Activated T-cell treated with anti-CD3 and anti-CD28 coated beads, Interleukin-2, amount 50 U/mL, for 72 hours (primary cell): ENCODE results near the gene CSMD2. TPM values are rescaled to one million over a fixed set of nuclear protein-coding genes. Genes with fewer than 3 reads are reported as not detected.

Experiments
- ATAC-seq, 2 donors: fragments of 150-1000 bp; cut with Tn5 transposase; replicated peaks in 1 of 2; 2 replicates each; pipeline ENCODE4 v1.10.0; 2021; ENCODE audit warnings: moderate library complexity in 2 of 2, mild to moderate bottlenecking in 1 of 2
- DNase-seq, 2 donors: peaks; one replicate each; pipeline ENCODE4 v3.0.0; 2021 to 2022; ENCODE audit warnings: mixed read lengths in 1 of 2
- H3K27ac Mint-ChIP-seq: one replicate; pipeline ENCODE4 v1.8.0; 2022; ENCODE audit warnings: mild to moderate bottlenecking, moderate library complexity, mixed read lengths
- H3K27me3 Mint-ChIP-seq: one replicate; pipeline ENCODE4 v1.8.0; 2022; ENCODE audit warnings: low read depth, mixed read lengths
- H3K36me3 Mint-ChIP-seq, 2 donors: one replicate each; pipeline ENCODE4 v1.8.0; 2022; ENCODE audit warnings: mixed read lengths in 2 of 2, mild to moderate bottlenecking in 1 of 2; ENCODE audit not compliant: insufficient read depth in 2 of 2
- H3K4me1 Mint-ChIP-seq: one replicate; pipeline ENCODE4 v1.8.0; 2022; ENCODE audit warnings: low read depth, mixed read lengths
- H3K4me3 Mint-ChIP-seq, 2 donors: one replicate each; pipeline ENCODE4 v1.8.0; 2022; ENCODE audit warnings: mild to moderate bottlenecking in 2 of 2, mixed read lengths in 2 of 2, moderate library complexity in 2 of 2
- H3K9me3 Mint-ChIP-seq, 2 donors: one replicate each; pipeline ENCODE4 v1.8.0; 2022; ENCODE audit warnings: mixed read lengths in 2 of 2
- total RNA-seq, 2 donors: library from RNA; stranded (reverse); gene quantifications; one replicate each; pipeline ENCODE4 v1.2.3, GENCODE V29; 2022

Gene CSMD2
- total RNA-seq, 2 donors from 2014 or later, result not detected

DNA sequence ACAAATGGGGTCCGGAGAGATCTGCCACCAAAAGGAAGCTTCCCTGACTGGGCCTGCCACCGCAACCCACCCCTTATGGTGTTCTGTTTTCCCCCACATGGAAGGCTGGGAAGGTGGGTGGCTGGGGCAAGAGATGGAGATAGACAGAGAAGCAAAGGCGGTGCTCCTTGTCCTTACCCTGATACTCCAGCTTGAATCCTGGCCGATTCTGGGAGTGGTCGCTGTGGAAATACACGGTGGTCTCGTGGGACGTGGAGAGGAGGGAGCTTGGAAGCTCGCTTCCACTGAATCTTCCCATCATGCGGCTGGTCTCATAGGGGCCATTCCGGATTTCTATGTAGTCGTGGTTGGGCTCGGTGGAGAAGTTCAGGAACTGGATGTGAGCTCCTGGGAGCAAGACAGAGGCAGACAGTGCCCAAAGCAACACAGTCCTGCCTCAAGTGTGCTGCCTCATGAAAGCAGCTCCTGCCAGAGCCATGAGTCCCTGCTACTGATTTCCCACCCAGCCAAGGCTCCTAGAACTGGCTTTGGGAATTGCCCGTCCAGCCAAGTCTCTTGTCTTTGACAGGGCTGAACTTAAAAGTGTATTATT lies 554.1 kb downstream of the CSMD2 start:
- no peaks in the 10 kb centered on the region for H3K36me3 Mint-ChIP-seq
- no peak for DNase-seq
- no peak overlapping the region for H3K27ac Mint-ChIP-seq
- H3K27me3 Mint-ChIP-seq, result peaks cover 21% of the 10 kb centered on the region
- H3K9me3 Mint-ChIP-seq, result no peaks in the 10 kb centered on the region
- no peaks in the 10 kb centered on the region for H3K4me1 Mint-ChIP-seq
- ATAC-seq, result no peak
- no peak overlapping the region for H3K4me3 Mint-ChIP-seq

DNA sequence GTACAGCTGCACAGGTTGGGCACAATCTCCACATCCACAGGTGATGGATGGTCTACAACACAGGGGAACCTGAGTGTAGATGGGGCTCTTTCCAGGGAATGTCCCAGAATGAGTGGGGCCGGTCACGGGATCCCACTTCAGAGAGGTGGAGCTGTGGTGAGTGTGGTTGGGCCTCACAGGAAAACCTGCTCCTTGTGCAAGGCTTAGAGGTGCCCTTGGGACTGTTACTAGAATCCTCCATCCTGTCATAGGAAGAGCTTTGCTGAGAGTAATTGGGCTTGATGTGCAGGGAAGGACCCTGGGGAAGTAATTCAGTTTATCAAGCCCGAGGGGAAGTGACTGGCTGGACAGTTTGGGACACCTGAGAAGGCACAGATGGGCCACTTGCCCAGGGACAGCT lies 554.6 kb downstream of the CSMD2 start:
- ATAC-seq, result no peak
- Mint-ChIP-seq H3K4me3 (no peak overlapping the region), H3K9me3 (no peaks in the 10 kb centered on the region), H3K4me1 (no peaks in the 10 kb centered on the region), H3K36me3 (no peaks in the 10 kb centered on the region), H3K27ac (no peak overlapping the region), H3K27me3 (peaks cover 16% of the 10 kb centered on the region)
- no peak for DNase-seq

DNA sequence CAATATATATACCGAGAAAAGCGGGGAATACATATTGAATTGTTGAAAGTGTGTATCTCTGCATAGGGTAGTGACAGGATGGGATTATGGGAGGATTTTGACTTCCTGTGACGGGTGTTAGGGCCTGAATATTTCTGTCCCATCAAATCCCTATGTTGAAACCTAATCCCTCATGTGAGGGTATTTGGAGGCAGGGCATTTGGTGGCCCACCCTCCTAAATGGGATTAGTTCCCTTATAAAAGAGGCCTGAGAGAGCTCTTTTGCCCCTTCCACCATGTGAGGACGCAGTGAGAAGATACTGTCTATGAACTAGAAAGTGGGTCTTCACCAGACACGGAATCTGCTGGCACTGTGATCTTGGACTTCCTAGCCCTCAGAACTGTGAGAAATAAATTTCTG lies 555.3 kb downstream of the CSMD2 start:
- no peak overlapping the region for H3K27ac Mint-ChIP-seq
- no peaks in the 10 kb centered on the region for H3K9me3 Mint-ChIP-seq
- H3K36me3 Mint-ChIP-seq, result no peaks in the 10 kb centered on the region
- no peaks in the 10 kb centered on the region for H3K4me1 Mint-ChIP-seq
- DNase-seq (no peak), ATAC-seq (no peak)
- H3K4me3 Mint-ChIP-seq, result no peak overlapping the region
- peaks cover 16% of the 10 kb centered on the region for H3K27me3 Mint-ChIP-seq

DNA sequence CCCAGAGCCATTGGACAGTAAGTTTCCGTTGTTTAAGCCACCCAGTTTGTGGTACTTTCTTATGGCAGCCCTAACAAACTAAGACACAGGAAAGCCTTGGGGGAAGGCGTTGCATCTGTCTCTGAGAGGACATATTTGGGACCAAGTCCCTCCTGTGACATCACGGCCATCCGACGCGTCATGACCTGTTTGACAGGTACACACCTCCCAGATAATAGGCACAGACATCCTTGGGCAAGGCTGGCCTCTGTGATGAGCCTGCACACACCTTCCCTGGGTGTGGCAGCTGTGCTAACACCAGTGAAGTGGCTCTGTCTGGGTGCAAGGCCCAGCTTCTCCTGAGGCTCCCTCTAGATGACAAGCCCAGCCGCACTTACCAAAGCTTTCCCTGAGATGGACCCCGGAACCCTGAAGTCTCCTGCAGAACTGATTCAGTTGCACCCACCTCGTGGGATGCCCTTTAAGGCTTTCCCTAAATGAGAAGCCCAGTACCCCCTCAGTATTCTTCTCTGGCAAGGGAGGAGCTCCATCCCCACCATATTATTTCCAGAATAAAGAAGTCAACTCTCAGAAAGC lies 556.1 kb downstream of the CSMD2 start:
- H3K36me3 Mint-ChIP-seq, result no peaks in the 10 kb centered on the region
- no peak for DNase-seq
- no peak for ATAC-seq
- no peaks in the 10 kb centered on the region for H3K4me1 Mint-ChIP-seq
- no peaks in the 10 kb centered on the region for H3K9me3 Mint-ChIP-seq
- peaks cover 10% of the 10 kb centered on the region for H3K27me3 Mint-ChIP-seq
- H3K4me3 Mint-ChIP-seq, result no peak overlapping the region
- no peak overlapping the region for H3K27ac Mint-ChIP-seq

DNA sequence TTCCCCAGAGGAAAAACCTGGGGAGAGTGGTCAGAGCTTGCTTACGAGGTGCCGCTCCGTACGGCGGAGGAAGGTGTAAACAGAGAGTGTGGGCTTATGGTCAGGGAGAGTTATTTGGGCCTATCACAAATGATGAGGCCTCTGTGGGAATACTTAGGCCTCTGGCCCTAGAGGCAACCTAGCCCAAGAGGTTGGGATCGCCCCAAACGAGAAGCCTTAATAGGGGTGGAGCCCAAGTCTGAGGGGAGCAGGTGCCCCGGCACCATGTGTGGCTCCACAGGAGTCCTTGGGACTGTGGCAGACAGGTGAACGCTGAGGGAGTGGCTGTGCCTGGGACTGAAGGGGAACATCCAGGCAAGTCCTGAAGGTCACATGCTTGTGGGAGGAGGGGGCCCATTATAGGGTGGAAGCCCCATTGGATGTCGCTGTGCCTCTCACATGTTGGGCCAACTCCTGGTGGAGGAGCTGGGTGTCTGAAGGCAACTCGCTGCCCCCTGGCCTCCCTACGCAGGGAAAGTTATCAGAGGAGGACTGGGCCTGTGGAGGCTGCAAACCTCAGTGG lies 557.5 kb downstream of the CSMD2 start:
- no peaks in the 10 kb centered on the region for H3K9me3 Mint-ChIP-seq
- no peak overlapping the region for H3K27ac Mint-ChIP-seq
- H3K27me3 Mint-ChIP-seq, result no peaks in the 10 kb centered on the region
- no peaks in the 10 kb centered on the region for H3K4me1 Mint-ChIP-seq
- H3K4me3 Mint-ChIP-seq, result no peak overlapping the region
- ATAC-seq (no peak), DNase-seq (no peak)
- H3K36me3 Mint-ChIP-seq, result no peaks in the 10 kb centered on the region

DNA sequence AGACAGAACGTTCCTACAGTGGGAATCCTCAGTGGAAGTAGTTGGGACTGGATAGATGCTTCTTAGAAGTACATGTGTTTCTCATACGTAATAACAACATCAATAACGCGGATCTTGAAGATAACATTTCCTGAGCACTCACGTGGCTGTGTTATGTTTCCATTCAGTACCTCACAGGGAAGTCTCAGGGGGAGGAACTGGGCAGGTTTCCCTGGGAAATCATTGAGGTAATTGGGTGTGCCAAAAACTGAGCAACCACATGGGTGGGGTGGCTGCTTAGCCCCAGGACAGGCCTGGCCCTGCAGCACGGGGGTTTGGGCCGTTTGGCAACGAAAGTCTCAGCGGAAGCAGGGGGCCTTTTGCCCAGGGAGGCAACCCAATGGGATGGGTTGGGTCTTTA lies 558.8 kb downstream of the CSMD2 start:
- Mint-ChIP-seq H3K27ac (no peak overlapping the region), H3K4me3 (no peak overlapping the region), H3K36me3 (no peaks in the 10 kb centered on the region), H3K27me3 (no peaks in the 10 kb centered on the region), H3K4me1 (no peaks in the 10 kb centered on the region), H3K9me3 (no peaks in the 10 kb centered on the region)
- ATAC-seq, result no peak
- no peak for DNase-seq

DNA sequence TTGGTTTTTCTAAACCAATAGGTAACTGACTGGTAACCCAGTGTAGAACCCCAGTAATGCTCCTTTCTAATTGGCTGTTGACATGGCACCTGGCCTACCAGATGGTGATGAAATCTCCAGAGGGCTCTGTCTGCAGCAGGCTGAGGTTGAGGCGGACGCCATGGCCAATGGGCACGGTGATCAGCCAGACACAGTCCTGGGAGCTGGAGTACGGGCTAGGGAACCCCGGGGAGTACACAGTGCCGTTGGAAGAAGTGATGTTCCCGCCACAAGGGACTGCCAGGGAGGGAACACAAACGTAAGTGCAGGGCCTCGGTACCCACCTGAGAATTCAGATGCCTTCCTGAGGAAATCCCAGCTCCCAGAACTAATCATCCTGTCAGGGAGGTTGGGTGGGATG lies 562.8 kb downstream of the CSMD2 start:
- ATAC-seq, result no peak
- Mint-ChIP-seq H3K36me3 (no peaks in the 10 kb centered on the region), H3K27me3 (peaks cover 6% of the 10 kb centered on the region)

DNA sequence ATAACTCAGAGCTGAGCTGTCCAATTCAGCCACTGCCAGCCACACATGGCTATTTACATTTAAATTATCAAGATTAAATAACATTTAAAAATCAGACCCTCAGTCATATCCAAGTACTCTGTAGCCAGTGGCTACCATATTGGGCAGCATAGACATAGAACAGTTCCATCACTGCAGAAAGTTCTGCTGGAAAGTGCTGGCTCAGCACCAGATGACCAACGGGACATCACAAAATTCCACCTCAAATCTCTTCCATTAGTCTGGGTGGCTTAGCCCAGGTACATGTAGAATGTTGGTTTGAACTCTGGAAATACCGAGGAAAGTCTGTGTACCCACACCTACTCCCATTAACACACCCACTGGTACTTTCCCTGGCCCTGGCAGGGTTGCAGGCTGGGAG lies 563.3 kb downstream of the CSMD2 start:
- H3K4me3 Mint-ChIP-seq, result no peak overlapping the region
- H3K9me3 Mint-ChIP-seq, result no peaks in the 10 kb centered on the region
- no peaks in the 10 kb centered on the region for H3K4me1 Mint-ChIP-seq
- H3K27ac Mint-ChIP-seq, result no peak overlapping the region
- no peak for DNase-seq
- H3K27me3 Mint-ChIP-seq, result peaks cover 11% of the 10 kb centered on the region
- ATAC-seq, result no peak
- no peaks in the 10 kb centered on the region for H3K36me3 Mint-ChIP-seq

More for the DNA sequence above, 562.8 kb downstream of the CSMD2 start:
- H3K4me3 Mint-ChIP-seq, result no peak overlapping the region
- no peaks in the 10 kb centered on the region for H3K4me1 Mint-ChIP-seq
- H3K27ac Mint-ChIP-seq, result no peak overlapping the region
- DNase-seq, result no peak
- no peaks in the 10 kb centered on the region for H3K9me3 Mint-ChIP-seq

DNA sequence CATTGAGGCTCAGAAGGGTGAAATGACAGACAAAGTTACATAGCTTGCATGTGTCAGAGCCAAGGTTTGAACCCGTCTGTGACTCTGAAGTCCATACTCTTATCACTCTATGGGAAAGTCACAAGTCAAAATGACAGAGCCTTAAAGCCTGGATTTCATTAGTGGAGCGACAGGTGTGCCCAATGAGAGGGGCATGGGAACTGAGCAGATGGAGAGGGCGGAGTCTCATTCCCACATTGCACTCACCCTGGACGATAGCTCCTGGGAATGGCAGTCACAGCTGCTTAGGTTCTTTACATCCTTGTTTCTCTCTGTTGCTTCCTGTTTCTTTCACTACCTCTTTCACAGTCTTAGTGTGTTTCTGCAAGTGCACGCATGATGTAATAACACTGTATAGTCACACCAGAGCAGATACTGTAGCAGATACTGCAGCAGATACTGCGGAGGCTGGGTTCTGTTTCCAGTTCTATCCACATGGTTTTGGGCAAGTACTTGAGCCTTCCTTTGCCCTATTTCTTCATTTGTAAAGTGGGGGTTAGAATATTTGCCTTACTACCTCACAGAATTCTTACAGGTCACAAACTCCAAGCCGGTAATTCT lies 565.4 kb downstream of the CSMD2 start:
- H3K36me3 Mint-ChIP-seq, result no peaks in the 10 kb centered on the region
- no peaks in the 10 kb centered on the region for H3K9me3 Mint-ChIP-seq
- DNase-seq, result no peak
- no peak for ATAC-seq
- peaks cover 28% of the 10 kb centered on the region for H3K27me3 Mint-ChIP-seq
- H3K4me1 Mint-ChIP-seq, result no peaks in the 10 kb centered on the region
- no peak overlapping the region for H3K4me3 Mint-ChIP-seq
- H3K27ac Mint-ChIP-seq, result no peak overlapping the region

DNA sequence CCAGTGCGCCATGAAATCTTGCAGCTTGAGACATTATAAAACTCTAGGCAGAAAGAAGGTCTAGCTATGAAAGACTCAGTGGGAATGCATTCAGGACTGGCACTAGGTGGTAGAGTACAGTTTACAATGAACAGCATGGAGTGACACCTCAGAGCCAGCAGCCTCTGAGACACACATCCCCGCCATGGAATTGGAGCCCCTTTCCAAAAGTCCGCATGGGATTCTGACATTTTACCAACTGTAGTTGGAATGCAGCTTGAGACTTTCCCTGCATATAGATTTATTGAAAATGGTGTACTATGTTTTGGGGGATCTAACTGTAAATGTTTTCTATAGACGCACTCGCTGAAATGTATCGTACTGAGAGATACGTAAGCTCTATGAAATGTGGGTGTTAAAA lies 576.3 kb downstream of the CSMD2 start:
- no peaks in the 10 kb centered on the region for H3K4me1 Mint-ChIP-seq
- DNase-seq (no peak), ATAC-seq (no peak)
- H3K27ac Mint-ChIP-seq, result no peak overlapping the region
- H3K4me3 Mint-ChIP-seq, result no peak overlapping the region
- H3K9me3 Mint-ChIP-seq, result no peaks in the 10 kb centered on the region
- H3K36me3 Mint-ChIP-seq, result no peaks in the 10 kb centered on the region
- no peaks in the 10 kb centered on the region for H3K27me3 Mint-ChIP-seq

DNA sequence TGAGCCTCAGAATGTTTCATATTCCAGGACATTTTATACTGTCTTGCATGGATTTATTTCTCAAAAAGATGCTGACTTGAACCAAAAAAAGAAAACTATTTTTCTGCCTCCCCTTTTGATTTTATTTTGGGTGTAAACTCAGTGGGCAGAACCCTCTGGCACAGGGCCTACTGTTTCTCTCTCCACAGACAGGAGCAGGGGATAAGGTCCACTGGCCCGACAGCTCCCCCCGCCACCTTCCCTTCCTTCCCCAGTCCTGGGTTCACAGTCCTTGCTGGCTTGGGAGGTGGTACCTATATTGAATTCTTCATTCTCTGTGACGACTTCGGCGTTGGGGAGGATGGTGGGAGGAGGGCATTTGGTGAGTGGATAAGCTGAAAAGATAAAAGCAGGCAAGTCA lies 578.2 kb downstream of the CSMD2 start:
- Mint-ChIP-seq H3K27me3 (no peaks in the 10 kb centered on the region), H3K4me1 (no peaks in the 10 kb centered on the region), H3K4me3 (no peak overlapping the region), H3K36me3 (no peaks in the 10 kb centered on the region), H3K9me3 (no peaks in the 10 kb centered on the region), H3K27ac (no peak overlapping the region)
- ATAC-seq (no peak), DNase-seq (no peak)

DNA sequence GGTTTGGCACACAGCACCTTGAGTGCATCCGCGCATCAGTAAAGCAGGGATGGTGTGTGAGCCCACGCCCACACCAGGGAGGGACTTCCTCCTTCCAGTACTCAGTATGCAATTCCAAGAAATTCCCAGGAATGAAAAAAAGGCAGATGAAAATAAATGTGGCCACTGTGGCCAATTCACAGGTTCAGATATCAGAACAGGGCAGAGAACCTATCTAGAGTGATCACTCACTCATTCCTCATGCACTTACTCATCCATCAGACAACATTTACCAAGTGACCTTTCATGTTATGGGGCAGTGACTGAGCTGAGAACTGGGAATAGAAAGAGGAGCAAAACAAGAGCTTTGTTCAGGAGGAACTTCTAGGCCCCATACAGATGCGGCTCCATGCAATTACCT lies 578.9 kb downstream of the CSMD2 start:
- Mint-ChIP-seq H3K36me3 (no peaks in the 10 kb centered on the region), H3K4me3 (no peak overlapping the region), H3K4me1 (no peaks in the 10 kb centered on the region), H3K27ac (no peak overlapping the region), H3K27me3 (no peaks in the 10 kb centered on the region), H3K9me3 (no peaks in the 10 kb centered on the region)
- ATAC-seq, result no peak
- no peak for DNase-seq

DNA sequence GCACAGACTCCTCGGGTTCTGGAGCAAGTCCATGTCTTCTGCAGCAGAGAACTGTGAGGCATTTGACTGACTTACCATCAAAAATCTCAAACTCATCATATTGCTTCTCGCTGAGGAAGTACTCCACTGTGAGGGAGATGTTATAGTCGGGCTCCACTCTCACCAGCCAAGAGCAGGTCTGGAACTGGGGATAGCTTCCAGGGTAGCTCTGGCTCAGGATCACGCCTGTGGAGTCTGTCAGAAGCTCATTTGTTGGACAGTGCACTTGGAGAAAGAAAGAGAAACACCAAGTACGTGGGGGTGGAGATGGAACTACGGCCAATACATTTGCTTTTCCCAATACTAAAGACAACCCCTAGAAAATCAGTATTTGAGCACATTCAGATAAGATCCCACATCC lies 581.5 kb downstream of the CSMD2 start:
- DNase-seq, result no peak
- no peak for ATAC-seq
- Mint-ChIP-seq H3K36me3 (no peaks in the 10 kb centered on the region), H3K4me3 (no peak overlapping the region), H3K27ac (no peak overlapping the region), H3K9me3 (no peaks in the 10 kb centered on the region), H3K27me3 (peaks cover 9% of the 10 kb centered on the region), H3K4me1 (no peaks in the 10 kb centered on the region)
